Measurements from ENCODE around the gene EPS15.
"Not testable (repeated sequence)": the region's sequence is repeated elsewhere in the genome, so short reads cannot be mapped to it uniquely, and the experiment has no call there.

Gene EPS15

GRCh38 chr1:51325011-51325385, 194.1 kb downstream of the EPS15 start:
- DNase-seq (ENCODE audit: insufficient read length, low spot score); FAIRE-seq: not testable (repeated sequence)

- no peak for DNase-seq (ENCODE audit: insufficient read length, low spot score)
- no peak for FAIRE-seq
Observed at GRCh38 chr1:51324251-51325010, 194.6 kb downstream of the EPS15 start.

- no peak for FAIRE-seq
- no peak for DNase-seq (ENCODE audit: insufficient read length, low spot score)
Observed at GRCh38 chr1:51323778-51324177, 195.3 kb downstream of the EPS15 start.

- no peak for FAIRE-seq
- DNase-seq (ENCODE audit: insufficient read length, low spot score) = no peak
Observed at GRCh38 chr1:51322417-51323101, 196.5 kb downstream of the EPS15 start.

GRCh38 chr1:51321924-51322280, 197.2 kb downstream of the EPS15 start:
- no peak for FAIRE-seq

GRCh38 chr1:51320967-51321923, 197.8 kb downstream of the EPS15 start:
- FAIRE-seq (no peak), DNase-seq (ENCODE audit: insufficient read length, low spot score) (no peak)

More at GRCh38 chr1:51321924-51322280, 197.2 kb downstream of the EPS15 start:
- DNase-seq (ENCODE audit: insufficient read length, low spot score) = no peak

GRCh38 chr1:51317798-51318197, 201.3 kb downstream of the EPS15 start:
- FAIRE-seq (no peak), DNase-seq (ENCODE audit: insufficient read length, low spot score) (no peak)

- DNase-seq (ENCODE audit: insufficient read length, low spot score) (no peak), FAIRE-seq (no peak)
Observed at GRCh38 chr1:51316846-51317120, 202.3 kb downstream of the EPS15 start.

- FAIRE-seq = no peak
- no peak for DNase-seq (ENCODE audit: insufficient read length, low spot score)
Observed at GRCh38 chr1:51316113-51316845, 202.8 kb downstream of the EPS15 start.

GRCh38 chr1:51314974-51315373, 204.1 kb downstream of the EPS15 start:
- no peak for FAIRE-seq
- DNase-seq (ENCODE audit: insufficient read length, low spot score) = no peak

- DNase-seq (ENCODE audit: insufficient read length, low spot score) = peak; percentile 30
- FAIRE-seq = no peak
Observed at GRCh38 chr1:51313961-51314777, 204.9 kb downstream of the EPS15 start.

GRCh38 chr1:51313268-51313852, 205.7 kb downstream of the EPS15 start:
- DNase-seq (ENCODE audit: insufficient read length, low spot score) (no peak), FAIRE-seq (no peak)

- DNase-seq (ENCODE audit: insufficient read length, low spot score) = no peak
- no peak for FAIRE-seq
Observed at GRCh38 chr1:51312718-51313117, 206.3 kb downstream of the EPS15 start.

- no peak for DNase-seq (ENCODE audit: insufficient read length, low spot score)
- FAIRE-seq = no peak
Observed at GRCh38 chr1:51311826-51312225, 207.2 kb downstream of the EPS15 start.

- DNase-seq (ENCODE audit: insufficient read length, low spot score) (no peak), FAIRE-seq (no peak)
Observed at GRCh38 chr1:51310871-51311613, 208.0 kb downstream of the EPS15 start.

GRCh38 chr1:51309291-51309690, 209.8 kb downstream of the EPS15 start:
- DNase-seq (ENCODE audit: insufficient read length, low spot score) (no peak), FAIRE-seq (no peak)

GRCh38 chr1:51308636-51309035, 210.4 kb downstream of the EPS15 start:
- FAIRE-seq (no peak), DNase-seq (ENCODE audit: insufficient read length, low spot score) (no peak)

GRCh38 chr1:51306950-51307349, 212.1 kb downstream of the EPS15 start:
- DNase-seq (ENCODE audit: insufficient read length, low spot score) = no peak
- no peak for FAIRE-seq

GRCh38 chr1:51305371-51305823, 213.7 kb downstream of the EPS15 start:
- FAIRE-seq = no peak
- no peak for DNase-seq (ENCODE audit: insufficient read length, low spot score)

Measured in HTR-8/SVneo (cell line).